ENCODE results near the gene RNF130.

DNA sequence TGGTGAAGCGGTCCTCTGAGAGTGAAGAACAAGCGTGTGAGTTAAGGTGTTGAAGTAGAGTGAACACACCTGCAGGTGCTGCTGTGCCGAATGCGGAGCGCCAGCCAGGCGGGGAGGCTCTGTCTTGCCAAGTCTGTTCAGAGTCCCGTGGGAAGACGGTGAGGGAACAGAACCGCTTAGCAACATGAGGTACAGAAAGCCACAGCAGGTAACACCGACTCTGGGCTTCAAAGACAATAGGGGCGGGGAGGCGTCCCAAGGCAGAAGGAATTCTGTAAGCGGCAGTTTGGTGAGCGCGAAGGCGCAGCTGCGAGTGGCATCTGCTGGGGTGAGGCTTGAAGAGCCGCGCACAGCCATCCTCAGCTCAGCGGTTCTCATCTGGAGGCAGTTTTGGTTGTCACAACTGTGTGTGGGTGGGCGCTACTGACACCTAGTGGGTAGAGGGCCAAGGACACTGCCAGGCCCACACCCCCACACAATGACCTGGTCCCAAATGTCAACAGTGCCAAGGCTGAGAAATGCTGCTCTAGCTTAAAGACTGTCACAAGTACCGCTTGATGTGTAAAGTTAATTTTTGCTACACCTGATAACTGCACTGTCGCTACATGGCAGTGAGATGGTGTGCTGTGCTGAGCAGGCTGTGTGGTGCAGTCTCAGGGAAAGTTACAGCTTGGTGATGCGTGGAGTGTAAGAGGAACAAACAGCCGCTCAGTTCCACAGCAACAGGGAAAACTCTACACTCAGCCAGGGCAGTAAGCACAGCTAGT, 96.4 kb downstream of the RNF130 start:
- TF ChIP-seq POLR2A (IDR thresholded peaks at IDR 0.05): no peak
- TF ChIP-seq, protein P1, sequence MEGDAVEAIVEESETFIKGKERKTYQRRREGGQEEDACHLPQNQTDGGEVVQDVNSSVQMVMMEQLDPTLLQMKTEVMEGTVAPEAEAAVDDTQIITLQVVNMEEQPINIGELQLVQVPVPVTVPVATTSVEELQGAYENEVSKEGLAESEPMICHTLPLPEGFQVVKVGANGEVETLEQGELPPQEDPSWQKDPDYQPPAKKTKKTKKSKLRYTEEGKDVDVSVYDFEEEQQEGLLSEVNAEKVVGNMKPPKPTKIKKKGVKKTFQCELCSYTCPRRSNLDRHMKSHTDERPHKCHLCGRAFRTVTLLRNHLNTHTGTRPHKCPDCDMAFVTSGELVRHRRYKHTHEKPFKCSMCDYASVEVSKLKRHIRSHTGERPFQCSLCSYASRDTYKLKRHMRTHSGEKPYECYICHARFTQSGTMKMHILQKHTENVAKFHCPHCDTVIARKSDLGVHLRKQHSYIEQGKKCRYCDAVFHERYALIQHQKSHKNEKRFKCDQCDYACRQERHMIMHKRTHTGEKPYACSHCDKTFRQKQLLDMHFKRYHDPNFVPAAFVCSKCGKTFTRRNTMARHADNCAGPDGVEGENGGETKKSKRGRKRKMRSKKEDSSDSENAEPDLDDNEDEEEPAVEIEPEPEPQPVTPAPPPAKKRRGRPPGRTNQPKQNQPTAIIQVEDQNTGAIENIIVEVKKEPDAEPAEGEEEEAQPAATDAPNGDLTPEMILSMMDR (IDR thresholded peaks at IDR 0.05): no peak
